K562 (cell line): Measurements from ENCODE around the gene ZNF787. TPM values are rescaled to one million over a fixed set of nuclear protein-coding genes. Genes with fewer than 3 reads are reported as not detected.

Experiments used
- ATAC-seq: fragments of 200-7000 bp; cut with Tn5 transposase; 3 replicates; pipeline ENCODE4 v1.9.1; 2020; ENCODE audit warnings: moderate library complexity
- BruUV-seq: library from RNA; stranded (reverse); fragments of 400-500 nt; replicated peaks from 2 replicates; lab custom pipeline; 2021; lab: Mats Ljungman, UMichigan
- CTCF ChIA-PET: fragments of 300-600 bp; formaldehyde crosslinking; extraction: SDS; loops from one replicate; lab custom pipeline; 2021; ENCODE audit warnings: low intra/inter-chr PET ratio; lab: Yijun Ruan, JAX
- POLR2A ChIA-PET: fragments of 300-600, 350-650 bp; sonication (Branson Sonifier 250); formaldehyde crosslinking; extraction: SDS; loops from one replicate; lab custom pipeline; 2021; ENCODE audit warnings: antibody characterized with exemption, inconsistent platforms; lab: Yijun Ruan, JAX
- DNase-seq, 4 experiments: peaks; one replicate each; pipeline versions ENCODE4 v3.0.0 to v3.0.0-alpha.2; 2011 to 2018; ENCODE audit warnings: low spot score in 3 of 4, mixed read lengths in 3 of 4; ENCODE audit errors: extremely low read depth in 1 of 4
- FAIRE-seq: peaks from 2 replicates; lab custom pipeline; 2011; peaks lifted over from hg19 to GRCh38; lab: Jason Lieb, UNC
- H2AFZ ChIP-seq: 2 replicates; pipeline ENCODE4 v1.6.0; 2011; ENCODE audit warnings: low read depth, low read length, control low read depth, inconsistent platforms
- H3K27ac ChIP-seq: fragments of 200-600 bp; 3 replicates; pipeline ENCODE4 v1.8.0; 2011; ENCODE audit warnings: low read depth, mild to moderate bottlenecking, control low read depth, inconsistent platforms, low read length, moderate library complexity, mixed read lengths; ENCODE audit errors: extremely low read depth
- H3K27me3 ChIP-seq, 2 experiments: fragments of 300-600 bp in 1 of 2; 2 replicates in 1 of 2; 3 replicates in 1 of 2; pipeline versions ENCODE4 v1.6.0 to v1.8.0; 2011; ENCODE audit warnings: inconsistent platforms in 2 of 2, low read length in 2 of 2, mild to moderate bottlenecking in 1 of 2, mixed read lengths in 1 of 2, moderate library complexity in 1 of 2; ENCODE audit not compliant: control insufficient read depth in 2 of 2, insufficient read depth in 2 of 2
- H3K36me3 ChIP-seq: fragments of 300-600 bp; 3 replicates; pipeline ENCODE4 v1.8.0; 2011; ENCODE audit warnings: mild to moderate bottlenecking, low read length, inconsistent platforms; ENCODE audit not compliant: control insufficient read depth, insufficient read depth
- H3K4me1 ChIP-seq, 2 experiments: fragments of 200-600 bp in 1 of 2; replicated peaks in 1 of 2; 2 replicates in 1 of 2; 3 replicates in 1 of 2; pipeline versions ENCODE4 v1.5.1 to v1.8.0; 2011; ENCODE audit warnings: inconsistent platforms in 2 of 2, low read length in 2 of 2, mild to moderate bottlenecking in 1 of 2, mixed read lengths in 1 of 2, moderate library complexity in 1 of 2; ENCODE audit not compliant: control insufficient read depth in 2 of 2, insufficient read depth in 2 of 2
- H3K4me2 ChIP-seq: 2 replicates; pipeline ENCODE4 v1.6.1; 2011; ENCODE audit warnings: low read length, control low read depth, inconsistent platforms, mixed read lengths; ENCODE audit not compliant: insufficient read depth
- H3K4me3 ChIP-seq: fragments of 200-600 bp; sonication (generic), shearing (Covaris generic); 2 replicates; pipeline ENCODE4 v1.5.1; 2016; ENCODE audit warnings: control low read depth, inconsistent platforms
- H3K79me2 ChIP-seq: fragments of 200-600 bp; 3 replicates; pipeline ENCODE4 v1.8.0; 2011; ENCODE audit warnings: low read length, inconsistent platforms; ENCODE audit not compliant: control insufficient read depth, insufficient read depth
- H3K9ac ChIP-seq, 2 experiments: 2 replicates each; pipeline versions ENCODE4 v1.6.0 to v1.6.1; 2011; ENCODE audit warnings: low read depth in 2 of 2, low read length in 2 of 2, control low read depth in 1 of 2, inconsistent platforms in 1 of 2, mild to moderate bottlenecking in 1 of 2, mixed read lengths in 1 of 2; ENCODE audit not compliant: insufficient read depth in 1 of 2
- H3K9me1 ChIP-seq: one replicate; pipeline ENCODE4 v1.6.0; 2011; ENCODE audit warnings: inconsistent platforms, mild to moderate bottlenecking, low read length, moderate library complexity; ENCODE audit not compliant: control insufficient read depth, insufficient read depth
- H3K9me3 ChIP-seq: replicated peaks from 2 replicates; pipeline ENCODE4 v1.5.1; 2011; ENCODE audit warnings: low read depth, low read length, inconsistent platforms; ENCODE audit not compliant: control insufficient read depth, insufficient read depth
- H4K20me1 ChIP-seq: replicated peaks from 2 replicates; pipeline ENCODE4 v1.6.1; 2011; ENCODE audit warnings: low read length, inconsistent platforms, mixed read lengths; ENCODE audit not compliant: control insufficient read depth, insufficient read depth
- CBX2 ChIP-seq: fragments of 200-600 bp; sonication (generic); IDR thresholded peaks from one replicate; pipeline ENCODE4 v1.6.1; 2012; ENCODE audit warnings: mild to moderate bottlenecking, low read length, inconsistent platforms; ENCODE audit not compliant: insufficient read depth, poor library complexity, severe bottlenecking
- ETV1 ChIP-seq: fragments of 450-650 bp; conservative IDR thresholded peaks from 2 replicates; pipeline ENCODE4 v1.6.1; 2016; ENCODE audit warnings: missing genetic modification characterization, control low read depth, low read depth, missing compliant biosample characterization
- FOS ChIP-seq: IDR thresholded peaks from 3 replicates; pipeline ENCODE4 v1.6.1; 2011; ENCODE audit not compliant: insufficient read length; ENCODE audit errors: extremely low read depth
- FOXP1 ChIP-seq: sonication (generic); formaldehyde crosslinking; IDR thresholded peaks from 2 replicates; pipeline ENCODE4 v1.8.0; 2022; ENCODE audit warnings: mild to moderate bottlenecking, missing genetic modification reagents
- FUS ChIP-seq: fragments of 200-400 bp; formaldehyde crosslinking; optimal IDR thresholded peaks from 2 replicates; pipeline ENCODE3; 2017; ENCODE audit warnings: low read depth, low read length
- HBP1 ChIP-seq: fragments of 450-650 bp; formaldehyde crosslinking; IDR thresholded peaks from 2 replicates; pipeline ENCODE4 v1.4.0; 2022; ENCODE audit warnings: missing genetic modification characterization
- HNRNPUL1 ChIP-seq: fragments of 200-400 bp; formaldehyde crosslinking; IDR thresholded peaks from 2 replicates; pipeline ENCODE4 v1.6.1; 2017; ENCODE audit warnings: low read length
- HOMEZ ChIP-seq: fragments of 250-450 bp; sonication (Bioruptor Pico); IDR thresholded peaks from 2 replicates; pipeline ENCODE4 v1.4.0; 2020; ENCODE audit warnings: mild to moderate bottlenecking, moderate library complexity
- NFIC ChIP-seq: fragments of 450-650 bp; IDR thresholded peaks from 2 replicates; pipeline ENCODE4 v1.6.1; 2017; ENCODE audit warnings: mild to moderate bottlenecking, inconsistent platforms
- PCBP1 ChIP-seq: fragments of 200-400 bp; formaldehyde crosslinking; IDR thresholded peaks from 2 replicates; pipeline ENCODE4 v1.6.1; 2018; ENCODE audit warnings: mild to moderate bottlenecking, low read depth, low read length; ENCODE audit not compliant: poor library complexity, severe bottlenecking
- PHTF2 ChIP-seq: fragments of 250-450 bp; sonication (Bioruptor Pico); IDR thresholded peaks from 2 replicates; pipeline ENCODE4 v1.5.0; 2021; ENCODE audit warnings: mild to moderate bottlenecking
- TCF15 ChIP-seq: fragments of 250-450 bp; sonication (Bioruptor Pico); IDR thresholded peaks from 2 replicates; pipeline ENCODE4 v1.8.0; 2022; ENCODE audit warnings: moderate library complexity, mild to moderate bottlenecking, inconsistent platforms
- TSC22D4 ChIP-seq: fragments of 450-650 bp; IDR thresholded peaks from 2 replicates; pipeline ENCODE4 v1.6.1; 2016; ENCODE audit warnings: missing genetic modification characterization, missing biosample characterization, control low read depth
- ZC3H11A ChIP-seq: IDR thresholded peaks from 2 replicates; pipeline ENCODE4 v1.6.1; 2012; ENCODE audit warnings: low read depth, low read length, improper control_type of control experiment
- ZNF695 ChIP-seq: fragments of 450-650 bp; formaldehyde crosslinking; IDR thresholded peaks from 2 replicates; pipeline ENCODE4 v1.4.0; 2020; ENCODE audit warnings: mild to moderate bottlenecking, moderate library complexity
- WGBS: fragments of 100-300 bp; shearing (Covaris generic); methylation state at CpG from one replicate; pipeline ENCODE4 v1.1.6; 2016; ENCODE audit warnings: low coverage, mixed read lengths; ENCODE audit not compliant: insufficient coverage; ENCODE audit errors: missing lambda C conversion rate; 5-methylcytosine and 5-hydroxymethylcytosine counted together
- in situ Hi-C: fragments of 300-500 bp; cut with MboI; formaldehyde crosslinking; loops from 4 replicates; pipeline ENCODE4 v1.15.0; 2018; ENCODE audit warnings: inconsistent platforms, mixed read lengths
- intact Hi-C: fragments of 100-400 bp; cut with micrococcal nuclease; formaldehyde crosslinking; loops from 2 replicates; pipeline ENCODE4 v1.14.2; 2022
- polyA plus RNA-seq, 8 experiments: library from polyadenylated mRNA; depleted of rRNA in 4 of 8; stranded (reverse) in 5 of 8; unstranded in 3 of 8; fragments of >200 nt; fragmentation: Nextera tagmentation in 2 of 8; fragmentation: Illumina TruSeq in 1 of 8; extraction: Ambion mirVana in 2 of 8; extraction: Trizol in 1 of 8; gene quantifications; 2 replicates each; pipeline versions ENCODE4 v1.2.1 to v1.2.3, GENCODE V29; 2011 to 2014; ENCODE audit warnings: inconsistent platforms in 1 of 8, missing spikeins in 1 of 8
- total RNA-seq, 7 experiments: library from RNA; depleted of rRNA in 6 of 7; stranded (reverse); fragments of >200 nt in 6 of 7; fragmentation: Illumina TruSeq in 2 of 7; extraction: Trizol in 2 of 7; gene quantifications; 2 replicates each; pipeline versions ENCODE4 v1.2.1 to v1.2.3, GENCODE V29; 2011 to 2021; ENCODE audit warnings: low replicate concordance in 1 of 7
- TF ChIP-seq, protein P1 (sequence below): fragments of 250-450 bp; sonication (Bioruptor Pico); IDR thresholded peaks from 2 replicates; pipeline ENCODE4 v1.8.0; 2021; ENCODE audit warnings: borderline replicate concordance, mild to moderate bottlenecking, moderate library complexity; ENCODE audit not compliant: poor library complexity, severe bottlenecking
- TF ChIP-seq, protein P2 (sequence below): fragments of 250-450 bp; sonication (Bioruptor Pico); IDR thresholded peaks from 2 replicates; pipeline ENCODE4 v1.4.0; 2020; ENCODE audit warnings: mild to moderate bottlenecking, moderate library complexity, borderline replicate concordance

ZNF787 gene
- total and polyA plus RNA-seq, 9 of the 15 experiments (the other 6 are each of a cell fraction or from before 2014, with no cell fraction given), result 0.45 to 77.6 (median 7.3) TPM

GRCh38 chr19:56094449-56094848 lies 26.6 kb downstream of the ZNF787 start:
- Histone ChIP-seq H3K4me1 (no peaks in the 10 kb centered on the region; a peak in 1 of 5 replicates), H3K9me1 (no peaks in the 10 kb centered on the region), H3K9ac (no peak overlapping the region), H3K4me2 (no peak overlapping the region), H3K27ac (no peak overlapping the region), H2AFZ (no peak overlapping the region), H3K4me3 (no peak overlapping the region), H3K79me2 (peaks cover 71% of the 10 kb centered on the region), H3K27me3 (no peaks in the 10 kb centered on the region), H3K9me3 (peaks cover 15% of the 10 kb centered on the region), H3K36me3 (peaks cover 79% of the 10 kb centered on the region; the same call in 2 of the 3 replicates), H4K20me1 (no peaks in the 10 kb centered on the region)
- DNase-seq (no peak), FAIRE-seq (no peak), ATAC-seq (no peak)
- ChIA-PET POLR2A (no interaction called here), CTCF (no interaction called here)
- in situ Hi-C loops, result no loop called here
- intact Hi-C loops, result no loop called here
- BruUV-seq, result no TSS peak
- 96% methylated on average over 8 of the region's 9 CpGs for WGBS
- TF ChIP-seq HNRNPUL1 (no peak), NFIC (no peak), HBP1 (no peak), FUS (no peak), ZNF695 (no peak), PHTF2 (CRISPR knock-in tag) (no peak), FOXP1 (CRISPR knock-in tag) (no peak), ZC3H11A (no peak), PCBP1 (no peak), HOMEZ (no peak), FOS (no peak), TCF15 (CRISPR knock-in tag) (no peak), TSC22D4 (tag) (no peak), ETV1 (tag) (no peak), CBX2 (no peak)
- TF ChIP-seq, protein P1, sequence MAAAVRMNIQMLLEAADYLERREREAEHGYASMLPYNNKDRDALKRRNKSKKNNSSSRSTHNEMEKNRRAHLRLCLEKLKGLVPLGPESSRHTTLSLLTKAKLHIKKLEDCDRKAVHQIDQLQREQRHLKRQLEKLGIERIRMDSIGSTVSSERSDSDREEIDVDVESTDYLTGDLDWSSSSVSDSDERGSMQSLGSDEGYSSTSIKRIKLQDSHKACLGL (CRISPR knock-in tag), result no peak
- TF ChIP-seq, protein P2, sequence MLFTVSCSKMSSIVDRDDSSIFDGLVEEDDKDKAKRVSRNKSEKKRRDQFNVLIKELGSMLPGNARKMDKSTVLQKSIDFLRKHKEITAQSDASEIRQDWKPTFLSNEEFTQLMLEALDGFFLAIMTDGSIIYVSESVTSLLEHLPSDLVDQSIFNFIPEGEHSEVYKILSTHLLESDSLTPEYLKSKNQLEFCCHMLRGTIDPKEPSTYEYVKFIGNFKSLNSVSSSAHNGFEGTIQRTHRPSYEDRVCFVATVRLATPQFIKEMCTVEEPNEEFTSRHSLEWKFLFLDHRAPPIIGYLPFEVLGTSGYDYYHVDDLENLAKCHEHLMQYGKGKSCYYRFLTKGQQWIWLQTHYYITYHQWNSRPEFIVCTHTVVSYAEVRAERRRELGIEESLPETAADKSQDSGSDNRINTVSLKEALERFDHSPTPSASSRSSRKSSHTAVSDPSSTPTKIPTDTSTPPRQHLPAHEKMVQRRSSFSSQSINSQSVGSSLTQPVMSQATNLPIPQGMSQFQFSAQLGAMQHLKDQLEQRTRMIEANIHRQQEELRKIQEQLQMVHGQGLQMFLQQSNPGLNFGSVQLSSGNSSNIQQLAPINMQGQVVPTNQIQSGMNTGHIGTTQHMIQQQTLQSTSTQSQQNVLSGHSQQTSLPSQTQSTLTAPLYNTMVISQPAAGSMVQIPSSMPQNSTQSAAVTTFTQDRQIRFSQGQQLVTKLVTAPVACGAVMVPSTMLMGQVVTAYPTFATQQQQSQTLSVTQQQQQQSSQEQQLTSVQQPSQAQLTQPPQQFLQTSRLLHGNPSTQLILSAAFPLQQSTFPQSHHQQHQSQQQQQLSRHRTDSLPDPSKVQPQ, result no peak
